NCI-H2029 (cell line): ENCODE measurements around the gene TASL.
"Not testable (repeated sequence)": the region's sequence is repeated elsewhere in the genome, so short reads cannot be mapped to it uniquely, and the experiment has no call there.

ENCODE experiments used
- DNase-seq: peaks from one replicate; lab custom pipeline; 2025; lab: John Stamatoyannopoulos, UW

The TASL gene

GRCh38 chrX:30576881-30577280 is 685 bp downstream of the TASL start:
- no peak for DNase-seq

GRCh38 chrX:30573125-30573524 is 4.4 kb downstream of the TASL start:
- no peak for DNase-seq

- DNase-seq: no peak
These were observed 4.9 kb downstream of the TASL start for GRCh38 chrX:30572678-30573077.

- DNase-seq: no peak
These were observed 5.6 kb downstream of the TASL start for GRCh38 chrX:30572004-30572403.

GRCh38 chrX:30570505-30570904 is 7.1 kb downstream of the TASL start:
- DNase-seq: no peak

- DNase-seq: no peak
These were observed 9.4 kb downstream of the TASL start for GRCh38 chrX:30568136-30568535.

- not testable (repeated sequence) for DNase-seq
These were observed 14.5 kb downstream of the TASL start for GRCh38 chrX:30563070-30563469.

GRCh38 chrX:30561191-30561590 is 16.4 kb downstream of the TASL start:
- DNase-seq: no peak

GRCh38 chrX:30538271-30538670 is 39.3 kb downstream of the TASL start:
- DNase-seq: no peak

GRCh38 chrX:30533835-30534234 is 43.7 kb downstream of the TASL start:
- DNase-seq: no peak

- DNase-seq: no peak
These were observed 44.3 kb downstream of the TASL start for GRCh38 chrX:30533266-30533665.

- no peak for DNase-seq
These were observed 47.0 kb downstream of the TASL start for GRCh38 chrX:30530606-30531005.

GRCh38 chrX:30525732-30526131 is 51.8 kb downstream of the TASL start:
- DNase-seq: no peak

- DNase-seq: no peak
These were observed 56.0 kb downstream of the TASL start for GRCh38 chrX:30521440-30522182.

GRCh38 chrX:30513284-30513683 is 64.3 kb downstream of the TASL start:
- DNase-seq: no peak
